ENCODE measurements around the gene PAPSS2. TPM values are rescaled to one million over a fixed set of nuclear protein-coding genes. Genes with fewer than 3 reads are reported as not detected.
A peak's percentile ranks its signal among the peaks of the same experiment; 100 is the strongest.

Gene PAPSS2
- total RNA-seq, 1 donor from 2014 or later = 1.3 TPM

DNA sequence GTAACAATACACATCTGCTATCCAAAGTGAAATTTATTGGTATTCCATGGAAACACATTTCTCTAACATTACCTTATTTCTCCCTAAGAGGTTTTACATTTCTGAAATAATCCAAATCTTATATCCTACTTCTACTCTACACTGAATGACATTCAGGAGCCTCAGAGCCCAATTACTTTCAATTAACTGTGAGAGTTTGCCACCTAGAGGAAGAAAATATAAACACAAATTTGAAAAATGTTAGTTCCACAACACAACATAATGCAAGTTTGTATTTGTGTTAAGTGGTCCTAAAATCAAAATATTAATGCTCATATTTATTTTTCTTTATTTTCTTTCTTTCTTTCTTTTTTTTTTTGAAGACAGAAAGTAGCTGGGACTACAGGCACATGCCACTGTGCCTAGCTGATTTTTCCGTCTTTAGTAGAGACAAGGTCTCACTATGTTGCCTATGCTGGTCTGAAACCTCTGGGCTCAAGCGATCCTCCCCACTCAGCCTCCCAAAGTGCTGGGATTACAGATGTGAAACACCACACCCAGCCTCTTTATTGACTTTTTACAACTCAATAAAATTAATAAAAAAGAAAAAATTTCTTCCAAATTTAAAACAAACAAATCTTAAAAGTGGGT is 112.3 kb downstream of the PAPSS2 start:
- DNase-seq (ENCODE audit: low read depth, low spot score) = no peak
- Mint-ChIP-seq H3K9me3 (no peaks in the 10 kb centered on the region), H3K27me3 (ENCODE audit: low read depth) (no peaks in the 10 kb centered on the region), H3K4me1 (no peaks in the 10 kb centered on the region), H3K4me3 (no peak overlapping the region), H3K36me3 (ENCODE audit: low read depth) (peaks cover 14% of the 10 kb centered on the region), H3K27ac (ENCODE audit: unreplicated experiment) (no peak overlapping the region)
- TF ChIP-seq, protein P1, sequence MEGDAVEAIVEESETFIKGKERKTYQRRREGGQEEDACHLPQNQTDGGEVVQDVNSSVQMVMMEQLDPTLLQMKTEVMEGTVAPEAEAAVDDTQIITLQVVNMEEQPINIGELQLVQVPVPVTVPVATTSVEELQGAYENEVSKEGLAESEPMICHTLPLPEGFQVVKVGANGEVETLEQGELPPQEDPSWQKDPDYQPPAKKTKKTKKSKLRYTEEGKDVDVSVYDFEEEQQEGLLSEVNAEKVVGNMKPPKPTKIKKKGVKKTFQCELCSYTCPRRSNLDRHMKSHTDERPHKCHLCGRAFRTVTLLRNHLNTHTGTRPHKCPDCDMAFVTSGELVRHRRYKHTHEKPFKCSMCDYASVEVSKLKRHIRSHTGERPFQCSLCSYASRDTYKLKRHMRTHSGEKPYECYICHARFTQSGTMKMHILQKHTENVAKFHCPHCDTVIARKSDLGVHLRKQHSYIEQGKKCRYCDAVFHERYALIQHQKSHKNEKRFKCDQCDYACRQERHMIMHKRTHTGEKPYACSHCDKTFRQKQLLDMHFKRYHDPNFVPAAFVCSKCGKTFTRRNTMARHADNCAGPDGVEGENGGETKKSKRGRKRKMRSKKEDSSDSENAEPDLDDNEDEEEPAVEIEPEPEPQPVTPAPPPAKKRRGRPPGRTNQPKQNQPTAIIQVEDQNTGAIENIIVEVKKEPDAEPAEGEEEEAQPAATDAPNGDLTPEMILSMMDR (conservative IDR thresholded peaks at IDR 0.05) = peak; percentile 73

DNA sequence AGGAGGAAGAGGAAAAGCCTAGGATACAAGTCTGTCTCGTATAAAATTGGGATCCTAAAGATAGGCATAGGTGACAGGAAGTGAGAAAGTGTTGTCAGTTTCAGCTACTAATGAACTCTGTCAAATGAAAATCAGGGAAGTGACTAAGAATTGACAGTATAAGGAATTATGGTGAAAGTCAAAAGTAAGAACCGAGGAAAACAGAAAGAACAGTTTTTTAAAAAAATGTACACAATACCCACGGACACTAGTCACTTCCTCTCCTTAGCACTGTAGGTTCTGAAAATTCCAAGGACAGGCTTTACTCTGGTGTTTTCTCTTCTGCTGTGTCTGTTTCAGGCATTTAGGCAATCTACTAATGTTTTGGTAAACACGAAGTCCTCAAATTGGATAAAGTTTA is 116.1 kb downstream of the PAPSS2 start:
- no peak overlapping the region for H3K27ac Mint-ChIP-seq (ENCODE audit: unreplicated experiment)
- H3K36me3 Mint-ChIP-seq (ENCODE audit: low read depth) = peaks cover 10% of the 10 kb centered on the region
- no peaks in the 10 kb centered on the region for H3K4me1 Mint-ChIP-seq
- TF ChIP-seq, protein P1 (conservative IDR thresholded peaks at IDR 0.05) = no peak
- H3K4me3 Mint-ChIP-seq = no peak overlapping the region
- no peaks in the 10 kb centered on the region for H3K9me3 Mint-ChIP-seq
- H3K27me3 Mint-ChIP-seq (ENCODE audit: low read depth) = no peaks in the 10 kb centered on the region
- DNase-seq (ENCODE audit: low read depth, low spot score) = no peak

DNA sequence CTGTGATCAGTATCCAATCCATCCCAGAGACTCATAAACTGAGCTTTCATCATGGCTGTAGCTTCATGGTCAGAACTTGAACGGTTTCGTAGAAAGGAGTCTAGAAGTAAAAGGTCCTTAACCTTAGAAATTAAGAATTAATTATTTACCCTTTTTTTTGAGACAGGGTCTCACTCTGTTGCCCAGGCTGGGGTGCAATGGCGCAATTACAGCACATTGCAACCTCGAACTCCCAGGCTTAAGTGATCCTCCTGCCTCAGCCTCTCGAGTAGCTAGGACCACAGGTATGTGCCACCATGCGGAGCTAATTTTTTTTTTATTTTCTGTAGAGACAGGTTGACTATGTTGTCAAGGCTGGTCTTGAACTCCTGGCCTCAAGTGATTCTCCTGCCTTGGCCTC is 116.7 kb downstream of the PAPSS2 start:
- H3K36me3 Mint-ChIP-seq (ENCODE audit: low read depth) = peaks cover 12% of the 10 kb centered on the region
- no peaks in the 10 kb centered on the region for H3K9me3 Mint-ChIP-seq
- no peak overlapping the region for H3K27ac Mint-ChIP-seq (ENCODE audit: unreplicated experiment)
- no peak overlapping the region for H3K4me3 Mint-ChIP-seq
- no peak for DNase-seq (ENCODE audit: low read depth, low spot score)
- TF ChIP-seq, protein P1 (conservative IDR thresholded peaks at IDR 0.05) = no peak
- H3K27me3 Mint-ChIP-seq (ENCODE audit: low read depth) = no peaks in the 10 kb centered on the region
- H3K4me1 Mint-ChIP-seq = no peaks in the 10 kb centered on the region

DNA sequence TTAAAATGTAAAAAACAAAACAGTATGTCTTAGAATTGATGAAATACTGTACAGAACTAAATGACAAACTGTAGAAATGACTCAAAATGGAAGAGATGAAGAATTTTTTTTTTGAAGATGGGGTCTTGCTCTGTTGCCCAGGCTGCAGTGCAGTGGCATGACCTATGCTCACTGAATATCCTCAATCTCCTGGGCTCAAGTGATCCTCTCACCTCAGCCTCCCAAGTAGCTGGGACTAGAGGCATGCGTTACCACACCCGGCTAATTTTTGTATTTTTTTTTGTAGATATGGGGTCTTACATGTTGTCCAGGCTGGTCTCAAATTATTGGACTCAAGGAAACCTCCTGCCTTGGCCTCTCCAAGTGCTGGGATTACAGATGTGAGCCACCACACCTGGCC is 121.9 kb downstream of the PAPSS2 start:
- TF ChIP-seq, protein P1 (conservative IDR thresholded peaks at IDR 0.05) = no peak
- no peak for DNase-seq (ENCODE audit: low read depth, low spot score)
- no peaks in the 10 kb centered on the region for H3K27me3 Mint-ChIP-seq (ENCODE audit: low read depth)
- H3K27ac Mint-ChIP-seq (ENCODE audit: unreplicated experiment) = no peak overlapping the region
- H3K9me3 Mint-ChIP-seq = no peaks in the 10 kb centered on the region
- no peaks in the 10 kb centered on the region for H3K4me1 Mint-ChIP-seq
- no peak overlapping the region for H3K4me3 Mint-ChIP-seq
- H3K36me3 Mint-ChIP-seq (ENCODE audit: low read depth) = peaks cover 22% of the 10 kb centered on the region

DNA sequence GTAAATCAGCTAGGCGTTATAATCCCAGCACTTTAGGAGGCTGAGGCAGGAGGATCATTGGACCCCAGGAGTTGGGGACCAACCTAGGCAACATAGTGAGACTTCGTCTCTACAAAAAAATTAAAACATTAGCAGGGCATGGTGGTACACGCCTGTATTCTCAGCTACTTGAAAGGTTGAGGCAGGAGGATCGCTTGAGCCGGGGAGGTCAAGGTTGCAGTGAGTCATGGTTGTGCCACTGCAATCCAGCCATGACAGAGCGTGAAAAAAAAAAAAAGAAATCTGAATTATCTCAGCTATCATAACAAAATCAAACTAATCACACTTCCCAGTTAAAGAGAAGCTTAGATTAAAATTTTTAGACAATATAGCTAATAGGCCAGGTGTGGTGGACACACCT is 123.0 kb downstream of the PAPSS2 start:
- no peaks in the 10 kb centered on the region for H3K4me1 Mint-ChIP-seq
- H3K27ac Mint-ChIP-seq (ENCODE audit: unreplicated experiment) = no peak overlapping the region
- DNase-seq (ENCODE audit: low read depth, low spot score) = no peak
- H3K27me3 Mint-ChIP-seq (ENCODE audit: low read depth) = no peaks in the 10 kb centered on the region
- TF ChIP-seq, protein P1 (conservative IDR thresholded peaks at IDR 0.05) = no peak
- peaks cover 20% of the 10 kb centered on the region for H3K36me3 Mint-ChIP-seq (ENCODE audit: low read depth)
- no peak overlapping the region for H3K4me3 Mint-ChIP-seq
- no peaks in the 10 kb centered on the region for H3K9me3 Mint-ChIP-seq
